HCT116 (cell line): ENCODE results near the gene PIEZO2. TPM values are rescaled to one million over a fixed set of nuclear protein-coding genes. Genes with fewer than 3 reads are reported as not detected.

Source experiments
- ATAC-seq: fragments of 200-7000 bp; cut with Tn5 transposase; 2 replicates; pipeline ENCODE4 v1.9.1; 2020; ENCODE audit warnings: mild to moderate bottlenecking, moderate library complexity
- BruUV-seq: library from RNA; stranded (reverse); fragments of 400-500 nt; replicated peaks from 2 replicates; lab custom pipeline; 2021; lab: Mats Ljungman, UMichigan
- CTCF ChIA-PET: fragments of 300-600 bp; sonication (Branson Sonifier 250); formaldehyde crosslinking; loops from one replicate; lab custom pipeline; 2021; ENCODE audit warnings: antibody characterized with exemption; lab: Charles Lee
- POLR2A ChIA-PET: fragments of 300-600, 350-600 bp; sonication (Branson Sonifier 250); formaldehyde crosslinking; loops from one replicate; lab custom pipeline; 2021; ENCODE audit warnings: antibody characterized with exemption; lab: Charles Lee
- RAD21 ChIA-PET, 2 experiments: fragments of 300-600 bp; sonication (Branson Sonifier 250); formaldehyde crosslinking; loops; one replicate each; lab custom pipeline; 2023; ENCODE audit warnings: low total read pairs in 2 of 2; ENCODE audit not compliant: uncharacterized antibody in 2 of 2, unreplicated experiment in 2 of 2, low non-redundant PET in 1 of 2; lab: Charles Lee
- DNase-seq: peaks from one replicate; pipeline ENCODE4 v3.0.0-alpha.2; 2010; ENCODE audit warnings: low read depth, low spot score
- H2AFZ ChIP-seq: fragments of 200-600 bp; shearing (Covaris generic), sonication (generic); 2 replicates; pipeline ENCODE4 v1.6.1; 2017; ENCODE audit warnings: low read depth, mixed run types, mixed read lengths, antibody characterized with exemption, low read length; ENCODE audit not compliant: poor library complexity, severe bottlenecking
- H3K27ac ChIP-seq: 2 replicates; pipeline ENCODE4 v1.5.1; 2012; ENCODE audit warnings: low read depth, low read length
- H3K27me3 ChIP-seq: fragments of 200-600 bp; sonication (generic); 2 replicates; pipeline ENCODE4 v1.6.1; 2016; ENCODE audit warnings: mixed run types, low read length, mixed read lengths; ENCODE audit not compliant: insufficient read depth
- H3K36me3 ChIP-seq, 2 experiments: fragments of 200-500 bp in 1 of 2; fragments of 200-600 bp in 1 of 2; sonication (Bioruptor generic) in 1 of 2; sonication (generic) in 1 of 2; 2 replicates each; pipeline versions ENCODE4 v1.5.1 to v1.6.1; 2014 to 2016; ENCODE audit warnings: low read length in 2 of 2, inconsistent platforms in 1 of 2, mixed read lengths in 1 of 2, mixed run types in 1 of 2; ENCODE audit not compliant: insufficient read depth in 2 of 2, control insufficient read depth in 1 of 2
- H3K4me1 ChIP-seq, 2 experiments: fragments of 200-600 bp in 1 of 2; sonication (generic) in 1 of 2; 2 replicates each; pipeline versions ENCODE4 v1.5.1 to v1.6.1; 2012 to 2017; ENCODE audit warnings: low read length in 2 of 2, inconsistent platforms in 1 of 2, mild to moderate bottlenecking in 1 of 2, mixed read lengths in 1 of 2, mixed run types in 1 of 2, moderate library complexity in 1 of 2; ENCODE audit not compliant: insufficient read depth in 2 of 2, control insufficient read depth in 1 of 2
- H3K4me2 ChIP-seq: fragments of 200-600 bp; sonication (generic); 2 replicates; pipeline ENCODE4 v1.6.1; 2017; ENCODE audit warnings: mixed run types, low read length, mixed read lengths
- H3K4me3 ChIP-seq, 2 experiments: fragments of 200-600 bp in 1 of 2; sonication (generic) in 1 of 2; replicated peaks in 1 of 2; 2 replicates each; pipeline ENCODE4 v1.5.1; 2011 to 2016; ENCODE audit warnings: low read length in 2 of 2, control low read depth in 1 of 2, low read depth in 1 of 2, mild to moderate bottlenecking in 1 of 2, mixed read lengths in 1 of 2, mixed run types in 1 of 2
- H3K79me2 ChIP-seq: fragments of 200-600 bp; sonication (generic); 2 replicates; pipeline ENCODE4 v1.6.1; 2017; ENCODE audit warnings: mild to moderate bottlenecking, mixed run types, low read length, moderate library complexity, mixed read lengths; ENCODE audit not compliant: insufficient read depth
- H3K9ac ChIP-seq: fragments of 200-600 bp; sonication (generic); 2 replicates; pipeline ENCODE4 v1.6.1; 2016; ENCODE audit warnings: low read length, mixed read lengths
- H3K9me2 ChIP-seq: fragments of 200-600 bp; sonication (generic), shearing (Covaris generic); 2 replicates; pipeline ENCODE4 v1.6.1; 2017; ENCODE audit warnings: mixed run types, mild to moderate bottlenecking, moderate library complexity; ENCODE audit not compliant: insufficient read depth
- H3K9me3 ChIP-seq, 2 experiments: fragments of 200-500 bp in 1 of 2; fragments of 200-600 bp in 1 of 2; sonication (Bioruptor generic) in 1 of 2; sonication (generic) in 1 of 2; 2 replicates each; pipeline ENCODE4 v1.6.1; 2014 to 2017; ENCODE audit warnings: low read length in 2 of 2, mixed read lengths in 2 of 2, inconsistent platforms in 1 of 2, low read depth in 1 of 2, mild to moderate bottlenecking in 1 of 2, mixed run types in 1 of 2, moderate library complexity in 1 of 2; ENCODE audit not compliant: control insufficient read depth in 1 of 2, insufficient read depth in 1 of 2
- H4K20me1 ChIP-seq: fragments of 200-600 bp; sonication (generic), shearing (Covaris generic); 2 replicates; pipeline ENCODE4 v1.6.1; 2017; ENCODE audit warnings: mixed run types, mild to moderate bottlenecking, moderate library complexity; ENCODE audit not compliant: insufficient read depth
- CBX3 ChIP-seq: IDR thresholded peaks from 2 replicates; pipeline ENCODE4 v1.6.1; 2012; ENCODE audit warnings: low read depth
- CEBPB ChIP-seq: IDR thresholded peaks from 2 replicates; pipeline ENCODE4 v1.6.1; 2012; ENCODE audit warnings: low read depth
- EZH2 ChIP-seq: fragments of 200-600 bp; sonication (generic); IDR thresholded peaks from 2 replicates; pipeline ENCODE4 v1.6.1; 2017; ENCODE audit warnings: antibody characterized with exemption, mixed run types
- EZH2phosphoT487 ChIP-seq: fragments of 200-600 bp; IDR thresholded peaks from 2 replicates; pipeline ENCODE4 v1.6.1; 2018; ENCODE audit warnings: antibody characterized with exemption, borderline replicate concordance
- JUND ChIP-seq: IDR thresholded peaks from 2 replicates; pipeline ENCODE4 v1.6.1; 2012
- POLR2A ChIP-seq: IDR thresholded peaks from 2 replicates; pipeline ENCODE4 v1.7.0; 2011; ENCODE audit warnings: borderline replicate concordance; ENCODE audit not compliant: insufficient read depth, insufficient read length; ENCODE audit errors: extremely low read depth
- SIN3A ChIP-seq: IDR thresholded peaks from 2 replicates; pipeline ENCODE4 v1.6.1; 2012; ENCODE audit warnings: low read depth
- SP1 ChIP-seq: IDR thresholded peaks from 2 replicates; pipeline ENCODE4 v1.6.1; 2012; ENCODE audit warnings: low read depth
- YY1 ChIP-seq: IDR thresholded peaks from 2 replicates; pipeline ENCODE4 v1.6.1; 2011; ENCODE audit warnings: low read length, low read depth, moderate library complexity, mild to moderate bottlenecking; ENCODE audit not compliant: insufficient replicate concordance; ENCODE audit errors: extremely low read depth
- ZFX ChIP-seq: fragments of 450-650 bp; IDR thresholded peaks from 2 replicates; pipeline ENCODE4 v1.6.1; 2017
- intact Hi-C: fragments of 100-400 bp; cut with micrococcal nuclease; formaldehyde crosslinking; loops from 2 replicates; pipeline ENCODE4 v1.10.0; 2022
- total RNA-seq: library from RNA; stranded (reverse); gene quantifications from one replicate; pipeline ENCODE4 v1.2.1, GENCODE V29; 2021; ENCODE audit not compliant: unreplicated experiment
- TF ChIP-seq, protein P1 (sequence below), 3 experiments: fragments of 200-600 bp in 1 of 3; sonication (generic) in 1 of 3; IDR thresholded peaks in 2 of 3; conservative IDR thresholded peaks in 1 of 3; 2 replicates each; pipeline ENCODE4 v1.5.1; 2012 to 2017; ENCODE audit warnings: low read depth in 2 of 3, low read length in 2 of 3, antibody characterized with exemption in 1 of 3, borderline replicate concordance in 1 of 3, control low read depth in 1 of 3, mild to moderate bottlenecking in 1 of 3, mixed read lengths in 1 of 3, mixed run types in 1 of 3, moderate library complexity in 1 of 3; ENCODE audit not compliant: insufficient read depth in 1 of 3
- TF ChIP-seq, protein P2 (sequence below): IDR thresholded peaks from 2 replicates; pipeline ENCODE4 v1.6.1; 2011; ENCODE audit warnings: mild to moderate bottlenecking, low read length, moderate library complexity; ENCODE audit not compliant: insufficient replicate concordance; ENCODE audit errors: extremely low read depth

Gene PIEZO2
- total RNA-seq, 1 experiment from 2014 or later, result 0.34 TPM

DNA sequence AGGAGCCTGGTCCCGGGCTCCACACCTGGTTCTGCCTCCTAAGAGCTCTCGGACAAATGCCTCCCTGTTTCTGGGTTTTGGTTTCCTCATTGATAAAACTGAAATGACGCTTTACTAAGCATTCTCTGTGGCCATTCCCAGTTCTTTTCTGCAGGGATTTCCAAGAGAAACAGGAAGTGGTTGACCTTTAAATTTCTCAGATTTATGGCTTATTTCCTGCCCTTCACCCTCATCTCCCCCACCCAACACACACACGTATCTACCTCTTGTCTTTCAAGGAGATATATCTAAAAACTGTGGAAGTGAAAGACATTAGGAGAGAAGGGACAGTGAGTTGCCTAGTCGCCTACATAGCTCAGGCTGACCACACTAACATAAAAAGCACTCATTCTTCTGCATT is 53.0 kb downstream of the PIEZO2 start (continued):
- TF ChIP-seq SIN3A (no peak), EZH2 (no peak), POLR2A (no peak), CBX3 (no peak), YY1 (no peak), EZH2phosphoT487 (no peak)
- TF ChIP-seq, all 23 proteins: peak for 0

DNA sequence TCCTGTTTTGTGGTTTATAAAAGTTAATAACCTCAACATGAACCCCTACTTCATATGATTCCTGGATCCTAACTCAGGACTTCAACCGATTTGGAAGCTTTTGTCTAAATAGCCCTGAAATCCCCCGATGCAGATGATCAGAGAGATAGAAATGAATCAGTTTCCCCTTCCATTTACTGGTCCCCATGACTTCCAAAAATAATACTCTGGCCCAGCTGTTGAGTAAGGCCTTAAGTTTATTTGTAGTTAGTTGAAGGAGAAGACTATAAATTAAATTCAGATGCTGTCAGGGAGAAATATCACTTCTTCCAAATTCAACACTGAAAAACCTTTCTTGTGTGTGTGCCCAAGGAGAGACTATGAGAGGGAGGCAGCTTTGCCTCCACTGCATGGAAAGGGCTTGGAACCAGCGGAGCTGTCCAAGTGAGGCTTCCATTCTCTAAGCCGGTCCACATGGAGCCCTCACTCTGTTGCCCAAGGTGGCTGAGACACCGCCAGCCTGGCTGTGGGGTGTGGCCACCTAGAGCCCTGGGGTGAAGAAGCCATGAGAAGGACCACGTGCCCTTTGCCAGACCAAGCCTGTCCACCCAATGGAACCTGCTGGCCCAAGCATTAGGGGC is 53.6 kb downstream of the PIEZO2 start:
- ChIA-PET POLR2A (no interaction called here), RAD21 (no interaction called here), CTCF (no interaction called here)
- TF ChIP-seq CEBPB (no peak), ZFX (no peak), SIN3A (no peak), JUND (no peak), SP1 (no peak), EZH2 (no peak)
- TF ChIP-seq, protein P1, sequence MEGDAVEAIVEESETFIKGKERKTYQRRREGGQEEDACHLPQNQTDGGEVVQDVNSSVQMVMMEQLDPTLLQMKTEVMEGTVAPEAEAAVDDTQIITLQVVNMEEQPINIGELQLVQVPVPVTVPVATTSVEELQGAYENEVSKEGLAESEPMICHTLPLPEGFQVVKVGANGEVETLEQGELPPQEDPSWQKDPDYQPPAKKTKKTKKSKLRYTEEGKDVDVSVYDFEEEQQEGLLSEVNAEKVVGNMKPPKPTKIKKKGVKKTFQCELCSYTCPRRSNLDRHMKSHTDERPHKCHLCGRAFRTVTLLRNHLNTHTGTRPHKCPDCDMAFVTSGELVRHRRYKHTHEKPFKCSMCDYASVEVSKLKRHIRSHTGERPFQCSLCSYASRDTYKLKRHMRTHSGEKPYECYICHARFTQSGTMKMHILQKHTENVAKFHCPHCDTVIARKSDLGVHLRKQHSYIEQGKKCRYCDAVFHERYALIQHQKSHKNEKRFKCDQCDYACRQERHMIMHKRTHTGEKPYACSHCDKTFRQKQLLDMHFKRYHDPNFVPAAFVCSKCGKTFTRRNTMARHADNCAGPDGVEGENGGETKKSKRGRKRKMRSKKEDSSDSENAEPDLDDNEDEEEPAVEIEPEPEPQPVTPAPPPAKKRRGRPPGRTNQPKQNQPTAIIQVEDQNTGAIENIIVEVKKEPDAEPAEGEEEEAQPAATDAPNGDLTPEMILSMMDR (IDR thresholded peaks at IDR 0.05 in 2 of 3, conservative IDR thresholded peaks at IDR 0.05 in 1 of 3; ENCODE audit: borderline replicate concordance in 1 of 3, insufficient read depth in 1 of 3, low read depth in 2 of 3, low read length in 2 of 3), result no peak
- TF ChIP-seq, protein P2, sequence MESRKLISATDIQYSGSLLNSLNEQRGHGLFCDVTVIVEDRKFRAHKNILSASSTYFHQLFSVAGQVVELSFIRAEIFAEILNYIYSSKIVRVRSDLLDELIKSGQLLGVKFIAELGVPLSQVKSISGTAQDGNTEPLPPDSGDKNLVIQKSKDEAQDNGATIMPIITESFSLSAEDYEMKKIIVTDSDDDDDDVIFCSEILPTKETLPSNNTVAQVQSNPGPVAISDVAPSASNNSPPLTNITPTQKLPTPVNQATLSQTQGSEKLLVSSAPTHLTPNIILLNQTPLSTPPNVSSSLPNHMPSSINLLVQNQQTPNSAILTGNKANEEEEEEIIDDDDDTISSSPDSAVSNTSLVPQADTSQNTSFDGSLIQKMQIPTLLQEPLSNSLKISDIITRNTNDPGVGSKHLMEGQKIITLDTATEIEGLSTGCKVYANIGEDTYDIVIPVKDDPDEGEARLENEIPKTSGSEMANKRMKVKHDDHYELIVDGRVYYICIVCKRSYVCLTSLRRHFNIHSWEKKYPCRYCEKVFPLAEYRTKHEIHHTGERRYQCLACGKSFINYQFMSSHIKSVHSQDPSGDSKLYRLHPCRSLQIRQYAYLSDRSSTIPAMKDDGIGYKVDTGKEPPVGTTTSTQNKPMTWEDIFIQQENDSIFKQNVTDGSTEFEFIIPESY, result no peak
- Histone ChIP-seq H3K79me2 (no peaks in the 10 kb centered on the region), H2AFZ (no peak overlapping the region), H3K4me1 (no peaks in the 10 kb centered on the region), H3K27ac (no peak overlapping the region), H3K9ac (no peak overlapping the region), H3K9me2 (no peaks in the 10 kb centered on the region), H3K4me2 (no peak overlapping the region), H3K4me3 (no peak overlapping the region), H3K36me3 (no peaks in the 10 kb centered on the region), H3K9me3 (no peaks in the 10 kb centered on the region), H4K20me1 (no peaks in the 10 kb centered on the region), H3K27me3 (0 out of 2 replicates have a peak, but pooled peaks cover 5% of the 10 kb centered on the region)
- ATAC-seq (no peak), DNase-seq (no peak)
- no TSS peak for BruUV-seq
- intact Hi-C loops, result no loop called here
